OCI-LY3 (cell line): Measurements from ENCODE around the gene GAB2.

Source experiments
- H2AFZ ChIP-seq: fragments of 200-600, 300-600 bp; shearing (Covaris generic); 2 replicates; pipeline ENCODE4 v1.6.0; 2014; ENCODE audit warnings: antibody characterized with exemption, low read depth, low read length
- H3K27ac ChIP-seq: fragments of 200-600, 300-600 bp; sonication (generic); 2 replicates; pipeline ENCODE4 v1.5.1; 2014; ENCODE audit warnings: mild to moderate bottlenecking, low read length, moderate library complexity, mixed read lengths
- H3K27me3 ChIP-seq: fragments of 200-600, 300-600 bp; sonication (generic); 2 replicates; pipeline ENCODE4 v1.6.1; 2014; ENCODE audit warnings: low read depth, low read length, mixed read lengths
- H3K36me3 ChIP-seq: fragments of 200-600, 300-600 bp; sonication (generic); replicated peaks from 2 replicates; pipeline ENCODE3; 2014; ENCODE audit warnings: low read depth, low read length, mixed read lengths
- H3K4me1 ChIP-seq: fragments of 300-600, 200-600 bp; sonication (generic); 2 replicates; pipeline ENCODE4 v1.6.1; 2014; ENCODE audit warnings: low read length, mixed read lengths
- H3K4me2 ChIP-seq: fragments of 200-600, 300-600 bp; sonication (generic); 2 replicates; pipeline ENCODE4 v1.6.1; 2014; ENCODE audit warnings: low read length, mixed read lengths
- H3K4me3 ChIP-seq: fragments of 300-600, 200-600 bp; sonication (generic); 2 replicates; pipeline ENCODE4 v1.5.1; 2014; ENCODE audit warnings: antibody characterized with exemption, mild to moderate bottlenecking, low read length, moderate library complexity
- H3K79me2 ChIP-seq: fragments of 300-600, 200-600 bp; shearing (Covaris generic); 2 replicates; pipeline ENCODE4 v1.6.1; 2014; ENCODE audit warnings: mild to moderate bottlenecking, low read length, mixed read lengths
- H3K9ac ChIP-seq: fragments of 300-600, 200-600 bp; shearing (Covaris generic); 2 replicates; pipeline ENCODE4 v1.6.0; 2014; ENCODE audit warnings: mild to moderate bottlenecking, low read length, moderate library complexity
- H3K9me3 ChIP-seq: fragments of 200-600, 300-600 bp; shearing (Covaris generic); 2 replicates; pipeline ENCODE4 v1.6.1; 2014; ENCODE audit warnings: low read length, mixed read lengths; ENCODE audit not compliant: insufficient read depth
- H4K20me1 ChIP-seq: fragments of 200-600, 300-600 bp; sonication (generic); 2 replicates; pipeline ENCODE4 v1.6.1; 2016; ENCODE audit warnings: low read length, mixed read lengths; ENCODE audit not compliant: insufficient read depth
- EZH2phosphoT487 ChIP-seq: fragments of 200-600 bp; shearing (Covaris generic); IDR thresholded peaks from 2 replicates; pipeline ENCODE4 v1.6.1; 2018; ENCODE audit warnings: antibody characterized with exemption, mixed run types, low read depth
- TF ChIP-seq, protein P1 (sequence below): fragments of 200-600, 300-600 bp; sonication (generic); IDR thresholded peaks from 2 replicates; pipeline ENCODE4 v1.5.1; 2014; ENCODE audit warnings: antibody characterized with exemption, low read length, low read depth

The GAB2 gene

DNA sequence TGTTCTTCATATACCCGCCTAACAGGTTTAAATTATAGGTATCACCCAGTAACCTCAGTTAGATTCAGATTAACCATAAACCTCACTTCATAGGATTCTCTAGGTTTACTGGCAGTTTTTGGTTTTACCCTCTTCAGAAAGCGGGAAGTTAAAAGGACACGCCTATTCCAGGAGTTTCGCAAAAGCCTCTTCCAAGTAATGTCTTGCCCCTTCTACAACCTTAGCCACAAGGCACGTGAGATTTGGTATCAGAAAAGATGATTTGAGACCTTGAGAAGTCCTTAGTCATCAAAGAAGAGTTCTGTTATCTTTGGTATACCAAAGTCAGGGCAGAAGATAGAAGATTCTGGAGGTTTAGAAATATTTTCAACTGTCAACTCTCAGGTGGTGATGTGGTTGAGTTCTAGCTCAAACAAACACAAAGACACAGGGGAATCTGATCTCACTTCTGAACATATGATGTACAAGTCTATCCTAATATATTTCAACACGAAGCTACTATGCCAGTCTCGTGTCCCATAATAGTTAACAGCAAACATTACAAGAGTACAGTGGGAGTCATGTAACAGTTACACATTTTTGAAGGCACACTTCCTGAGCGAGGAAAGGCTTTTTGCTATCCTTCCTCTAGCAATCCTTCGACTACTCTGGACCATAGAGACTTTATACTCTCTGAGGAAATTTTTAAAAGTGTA lies 125.4 kb downstream of the GAB2 start:
- H3K27me3 ChIP-seq, result no peaks in the 10 kb centered on the region
- no peaks in the 10 kb centered on the region for H3K9me3 ChIP-seq
- no peak overlapping the region for H3K27ac ChIP-seq
- no peak for TF ChIP-seq EZH2phosphoT487
- TF ChIP-seq, protein P1, sequence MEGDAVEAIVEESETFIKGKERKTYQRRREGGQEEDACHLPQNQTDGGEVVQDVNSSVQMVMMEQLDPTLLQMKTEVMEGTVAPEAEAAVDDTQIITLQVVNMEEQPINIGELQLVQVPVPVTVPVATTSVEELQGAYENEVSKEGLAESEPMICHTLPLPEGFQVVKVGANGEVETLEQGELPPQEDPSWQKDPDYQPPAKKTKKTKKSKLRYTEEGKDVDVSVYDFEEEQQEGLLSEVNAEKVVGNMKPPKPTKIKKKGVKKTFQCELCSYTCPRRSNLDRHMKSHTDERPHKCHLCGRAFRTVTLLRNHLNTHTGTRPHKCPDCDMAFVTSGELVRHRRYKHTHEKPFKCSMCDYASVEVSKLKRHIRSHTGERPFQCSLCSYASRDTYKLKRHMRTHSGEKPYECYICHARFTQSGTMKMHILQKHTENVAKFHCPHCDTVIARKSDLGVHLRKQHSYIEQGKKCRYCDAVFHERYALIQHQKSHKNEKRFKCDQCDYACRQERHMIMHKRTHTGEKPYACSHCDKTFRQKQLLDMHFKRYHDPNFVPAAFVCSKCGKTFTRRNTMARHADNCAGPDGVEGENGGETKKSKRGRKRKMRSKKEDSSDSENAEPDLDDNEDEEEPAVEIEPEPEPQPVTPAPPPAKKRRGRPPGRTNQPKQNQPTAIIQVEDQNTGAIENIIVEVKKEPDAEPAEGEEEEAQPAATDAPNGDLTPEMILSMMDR, result no peak
- H2AFZ ChIP-seq, result no peak overlapping the region
- H3K4me1 ChIP-seq, result no peaks in the 10 kb centered on the region
- H3K4me2 ChIP-seq, result no peak overlapping the region
- no peak overlapping the region for H3K9ac ChIP-seq
- no peaks in the 10 kb centered on the region for H4K20me1 ChIP-seq
- no peaks in the 10 kb centered on the region for H3K79me2 ChIP-seq
- H3K36me3 ChIP-seq, result no peaks in the 10 kb centered on the region
- H3K4me3 ChIP-seq, result no peak overlapping the region

DNA sequence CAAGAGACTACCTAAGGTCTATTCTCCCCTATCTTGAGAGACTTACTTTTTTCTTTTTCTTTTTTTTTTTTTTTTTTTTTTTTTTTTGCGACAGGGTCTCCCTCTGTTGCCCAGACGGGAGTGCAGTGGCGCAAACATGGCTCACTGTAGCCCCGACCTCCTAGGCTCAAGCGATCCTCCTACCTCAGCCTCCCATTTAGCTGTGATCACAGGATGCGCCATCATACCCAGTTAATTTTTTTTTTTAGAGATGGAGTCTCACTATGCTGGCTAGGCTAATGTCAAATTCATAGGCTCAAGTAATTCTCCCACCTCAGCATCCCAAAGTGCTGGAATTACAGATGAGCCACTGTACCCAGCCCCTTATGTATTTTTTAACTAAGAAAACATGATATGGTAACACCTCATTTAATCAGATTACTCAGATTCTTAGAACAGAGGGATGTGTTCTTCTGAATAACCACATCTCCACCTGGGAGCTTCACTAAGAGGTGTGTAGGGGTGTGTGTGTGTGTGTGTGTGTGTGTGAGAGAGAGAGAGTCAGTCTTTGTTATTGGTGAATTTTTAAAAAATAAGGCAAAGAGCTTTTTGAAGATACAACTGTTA lies 126.0 kb downstream of the GAB2 start:
- Histone ChIP-seq H3K4me3 (no peak overlapping the region), H3K4me1 (no peaks in the 10 kb centered on the region), H2AFZ (no peak overlapping the region), H3K27me3 (no peaks in the 10 kb centered on the region), H3K27ac (no peak overlapping the region), H3K4me2 (no peak overlapping the region), H3K79me2 (no peaks in the 10 kb centered on the region), H3K9me3 (no peaks in the 10 kb centered on the region), H3K36me3 (no peaks in the 10 kb centered on the region), H3K9ac (no peak overlapping the region), H4K20me1 (no peaks in the 10 kb centered on the region)
- TF ChIP-seq, protein P1, result no peak
- no peak for TF ChIP-seq EZH2phosphoT487

DNA sequence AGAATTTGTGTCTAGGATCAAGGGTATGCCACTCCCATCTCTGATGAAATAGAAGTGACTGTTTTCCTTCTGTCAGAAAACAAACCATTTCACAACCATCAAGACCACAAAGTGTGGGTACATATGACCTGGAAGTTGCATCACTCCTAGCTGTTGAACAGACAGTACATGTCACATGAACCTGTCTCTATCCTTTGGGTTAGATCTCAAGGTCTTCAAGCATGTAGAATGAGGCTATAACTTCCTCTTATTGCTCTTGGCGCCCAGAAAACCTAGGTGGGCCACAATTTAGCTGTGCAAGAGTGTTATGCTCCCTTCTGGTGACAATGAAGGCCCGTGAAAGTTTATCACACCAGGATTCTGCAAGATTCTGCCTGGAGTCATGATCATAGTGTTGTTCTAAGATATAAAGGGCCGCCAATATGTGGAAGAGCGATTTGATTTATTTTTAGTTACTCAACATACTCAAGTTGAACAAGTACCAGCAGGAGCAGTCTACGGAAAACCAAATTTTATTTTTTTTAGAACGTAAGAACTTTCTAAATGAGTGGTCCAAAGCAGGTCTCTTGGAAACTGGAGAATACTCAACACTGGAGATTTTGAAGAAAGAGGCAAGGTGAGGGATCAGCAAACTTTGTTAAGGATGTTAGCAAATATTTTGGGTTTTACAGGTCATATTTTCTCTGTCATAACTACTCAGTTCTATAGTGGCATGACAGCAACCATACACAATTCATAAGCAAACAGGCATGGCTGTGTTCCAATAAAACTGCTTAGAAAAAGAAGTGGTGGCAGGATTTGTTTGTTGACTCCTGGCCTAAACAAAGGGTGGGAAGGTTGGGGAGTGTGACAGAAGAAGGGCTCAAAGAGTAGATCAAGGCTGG lies 127.1 kb downstream of the GAB2 start:
- H3K27me3 ChIP-seq, result no peaks in the 10 kb centered on the region
- no peak overlapping the region for H2AFZ ChIP-seq
- no peak overlapping the region for H3K4me3 ChIP-seq
- no peaks in the 10 kb centered on the region for H3K79me2 ChIP-seq
- no peak overlapping the region for H3K4me2 ChIP-seq
- H3K27ac ChIP-seq, result no peak overlapping the region
- no peak overlapping the region for H3K9ac ChIP-seq
- no peaks in the 10 kb centered on the region for H3K4me1 ChIP-seq
- H3K9me3 ChIP-seq, result no peaks in the 10 kb centered on the region
- no peak for TF ChIP-seq EZH2phosphoT487
- no peaks in the 10 kb centered on the region for H3K36me3 ChIP-seq
- no peaks in the 10 kb centered on the region for H4K20me1 ChIP-seq

DNA sequence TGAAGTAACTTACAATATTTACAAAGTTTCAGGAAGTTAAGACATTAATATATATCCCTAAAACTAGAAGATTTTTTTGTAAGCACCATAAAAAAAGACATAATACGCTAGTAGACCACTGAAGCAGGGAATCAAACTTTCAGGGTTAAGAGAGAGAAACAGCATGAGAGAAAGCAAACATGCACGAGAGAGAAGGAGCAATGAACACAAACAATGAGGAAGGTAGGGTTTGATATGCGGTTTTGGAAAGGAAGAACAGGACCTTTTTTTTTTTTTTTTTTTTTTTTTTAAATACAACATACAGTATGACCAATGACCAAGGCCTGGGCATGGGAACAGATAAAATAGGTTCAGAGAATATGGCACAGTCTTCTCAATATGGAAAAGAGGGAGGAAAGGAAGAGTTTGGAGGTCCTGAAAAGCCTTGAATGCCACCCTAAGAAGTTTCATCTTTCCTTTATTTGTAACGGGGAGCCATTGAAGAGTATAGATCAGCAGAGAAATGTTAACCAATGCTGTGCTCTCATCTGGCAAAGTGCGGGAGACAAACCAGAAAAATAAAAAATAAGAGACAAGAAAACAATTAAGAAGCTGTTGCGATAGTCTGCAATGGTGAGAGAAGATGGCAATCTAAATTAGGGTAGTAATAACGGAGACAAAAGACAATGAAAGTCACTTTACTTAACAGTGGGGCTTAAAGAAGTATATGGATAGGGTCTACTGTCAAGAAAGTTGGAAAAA lies 127.9 kb downstream of the GAB2 start:
- Histone ChIP-seq H3K4me2 (no peak overlapping the region), H3K27me3 (no peaks in the 10 kb centered on the region), H3K9me3 (no peaks in the 10 kb centered on the region), H4K20me1 (no peaks in the 10 kb centered on the region), H3K9ac (no peak overlapping the region), H3K79me2 (no peaks in the 10 kb centered on the region), H3K27ac (no peak overlapping the region), H3K4me3 (no peak overlapping the region), H3K4me1 (no peaks in the 10 kb centered on the region), H2AFZ (no peak overlapping the region), H3K36me3 (no peaks in the 10 kb centered on the region)
- TF ChIP-seq EZH2phosphoT487, result no peak
- TF ChIP-seq, protein P1, result no peak
